Activated CD4-positive, CD25-positive, alpha-beta regulatory T cell treated with anti-CD3 and anti-CD28 coated beads, Interleukin-2, amount 50 U/mL, for 16 hours (primary cell): ENCODE results near the gene MAP3K12.
"Not testable (repeated sequence)": the region's sequence is repeated elsewhere in the genome, so short reads cannot be mapped to it uniquely, and the experiment has no call there.

Source experiments
- DNase-seq: peaks from one replicate; pipeline ENCODE4 v3.0.0-alpha.2; 2020; ENCODE audit warnings: low read depth, low spot score

The MAP3K12 gene

GRCh38 chr12:53467082-53467481 is 32.2 kb downstream of the MAP3K12 start:
- DNase-seq = no peak

GRCh38 chr12:53466640-53467039 is 32.6 kb downstream of the MAP3K12 start:
- no peak for DNase-seq

GRCh38 chr12:53465679-53466078 is 33.6 kb downstream of the MAP3K12 start:
- no peak for DNase-seq

DNA sequence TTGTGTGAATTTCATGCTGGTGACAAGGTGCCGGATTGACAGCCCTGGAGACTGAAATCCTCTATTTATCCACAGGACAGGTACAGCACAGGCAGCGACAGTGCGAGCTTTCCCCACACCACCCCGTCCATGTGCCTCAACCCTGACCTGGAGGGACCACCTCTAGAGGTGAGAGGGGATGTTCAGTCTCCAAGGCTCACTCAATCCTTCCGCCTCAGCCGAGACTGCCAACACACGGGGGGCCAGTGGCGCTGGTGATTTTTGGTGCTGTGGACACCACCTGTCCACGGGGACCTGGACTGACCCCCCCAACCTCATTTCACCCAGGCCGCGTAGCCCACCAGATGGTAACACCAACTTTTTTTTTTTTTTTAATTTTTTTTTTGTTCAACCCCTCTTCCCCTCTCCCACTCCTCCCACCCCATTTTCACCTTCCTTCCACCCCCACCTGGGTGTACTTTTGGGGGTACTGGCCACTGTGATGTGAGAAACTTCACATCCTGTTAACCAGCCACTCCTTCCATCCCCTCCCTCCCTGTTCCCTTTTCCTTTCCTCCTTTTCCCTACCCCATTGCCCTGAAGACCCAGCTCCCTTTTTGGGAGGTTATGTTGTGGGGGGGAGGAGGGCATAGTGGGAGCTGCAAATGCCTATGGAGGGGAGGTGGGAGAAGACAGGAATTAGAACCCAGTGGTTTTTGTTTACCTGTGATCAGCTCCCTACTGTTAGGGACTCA is 34.4 kb downstream of the MAP3K12 start:
- no peak for DNase-seq

- no peak for DNase-seq
Observed at GRCh38 chr12:53463802-53464560, 35.3 kb downstream of the MAP3K12 start.

DNA sequence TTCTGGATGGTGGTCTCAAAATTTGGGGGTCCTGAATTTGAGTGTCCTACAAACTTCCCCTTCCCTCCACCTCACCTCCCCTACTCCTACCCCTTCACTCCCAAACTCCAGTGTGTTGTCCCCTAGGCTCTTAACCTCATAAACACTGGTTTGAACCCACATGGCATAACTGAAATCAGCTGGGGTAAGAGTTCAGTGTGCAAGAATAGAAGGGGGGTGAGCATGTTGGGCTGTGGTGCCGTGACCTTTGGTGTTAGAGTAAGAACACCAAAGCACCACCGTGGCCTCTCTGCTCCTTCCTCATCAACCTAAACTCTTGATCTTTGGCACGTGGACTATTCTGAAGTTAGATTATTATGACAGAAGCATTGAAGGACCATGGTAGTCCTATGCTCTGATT is 36.3 kb downstream of the MAP3K12 start:
- DNase-seq = no peak

- DNase-seq = no peak
Observed at GRCh38 chr12:53461591-53461990, 37.7 kb downstream of the MAP3K12 start.

DNA sequence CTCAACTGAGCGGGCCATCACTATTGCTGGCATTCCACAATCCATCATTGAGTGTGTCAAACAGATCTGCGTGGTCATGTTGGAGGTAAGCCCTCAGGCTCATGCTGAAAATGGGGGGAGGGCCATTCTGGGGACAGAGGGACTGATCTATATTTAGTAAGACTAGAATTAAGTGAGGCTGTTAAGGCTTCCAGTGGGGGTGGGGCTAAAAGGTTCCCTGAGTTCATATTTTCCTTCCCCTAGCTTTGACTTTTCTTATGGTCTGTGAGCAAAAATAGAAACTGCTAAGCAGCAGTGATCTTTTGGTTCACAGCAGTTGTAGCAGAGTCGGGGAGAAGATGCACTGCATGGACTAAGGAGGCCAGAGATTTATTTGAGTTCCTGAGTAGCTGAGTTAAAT is 38.2 kb downstream of the MAP3K12 start:
- no peak for DNase-seq

- DNase-seq = no peak
Observed at GRCh38 chr12:53459097-53459496, 40.2 kb downstream of the MAP3K12 start.

DNA sequence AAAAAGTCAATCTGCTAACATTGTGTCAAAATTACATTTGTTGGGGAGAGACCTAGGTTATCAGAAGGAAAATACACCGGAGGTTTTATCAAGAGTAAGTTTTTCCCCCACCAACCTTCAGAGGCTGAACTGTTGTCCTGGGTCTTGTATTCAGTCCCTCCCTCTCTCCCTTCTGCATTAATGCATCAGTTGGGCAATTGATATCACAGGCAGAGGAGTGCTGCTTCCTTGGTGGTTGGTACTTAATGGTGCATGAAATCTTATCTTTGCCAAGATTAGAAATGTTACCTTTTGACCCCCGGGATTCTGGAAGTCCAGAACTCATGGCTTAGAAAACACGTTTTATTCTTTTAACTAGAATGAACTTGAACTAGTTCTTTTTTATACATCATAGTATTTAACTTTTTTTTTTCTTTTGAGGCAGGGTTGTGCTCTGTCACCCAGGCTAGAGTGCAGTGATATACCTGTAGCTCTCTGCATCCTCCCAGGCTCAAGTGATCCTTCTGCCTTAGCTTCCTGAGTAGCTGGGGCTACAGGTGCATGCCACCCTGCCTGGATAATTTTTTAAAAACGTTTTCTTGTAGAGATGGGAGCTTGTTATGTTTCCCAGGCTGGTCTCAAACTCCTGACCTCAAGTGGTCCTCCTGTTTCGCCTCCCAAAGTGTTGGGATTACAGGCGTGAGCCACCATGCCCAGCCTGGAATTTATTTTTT is 42.4 kb downstream of the MAP3K12 start:
- DNase-seq = no peak

GRCh38 chr12:53454707-53455106 is 44.6 kb downstream of the MAP3K12 start:
- no peak for DNase-seq

DNA sequence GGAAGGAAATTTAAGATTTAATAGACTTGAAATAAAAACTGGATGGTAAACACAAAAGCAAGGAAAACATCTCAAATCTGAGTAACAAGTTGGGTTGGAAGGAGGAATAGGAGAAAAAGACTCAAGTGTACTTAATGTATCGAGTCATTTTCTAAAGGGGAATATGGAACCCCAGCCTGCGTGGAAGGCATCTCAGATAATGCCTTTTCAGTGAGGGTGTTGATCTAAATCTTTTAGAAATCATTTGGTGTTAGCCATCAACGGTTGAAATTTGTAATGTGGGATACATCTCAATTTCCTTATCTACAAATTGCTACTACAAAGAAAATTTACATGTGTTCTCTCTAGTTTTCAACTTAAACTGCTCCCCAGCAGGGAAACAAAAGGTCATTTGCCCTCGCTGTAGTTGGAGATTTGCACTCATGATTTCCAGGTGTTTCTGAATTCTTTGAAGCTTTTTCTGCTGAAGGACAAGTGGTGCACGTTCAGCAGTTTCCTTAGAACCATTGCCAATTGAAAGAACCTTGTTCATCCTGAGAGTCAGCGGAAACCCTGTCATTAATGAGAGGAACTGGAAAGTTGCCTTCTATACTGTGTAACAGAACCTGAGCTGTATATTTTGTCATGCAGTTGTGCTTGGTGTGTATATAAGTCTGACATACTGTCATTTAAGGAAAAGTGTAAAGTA is 45.2 kb downstream of the MAP3K12 start:
- DNase-seq = no peak

DNA sequence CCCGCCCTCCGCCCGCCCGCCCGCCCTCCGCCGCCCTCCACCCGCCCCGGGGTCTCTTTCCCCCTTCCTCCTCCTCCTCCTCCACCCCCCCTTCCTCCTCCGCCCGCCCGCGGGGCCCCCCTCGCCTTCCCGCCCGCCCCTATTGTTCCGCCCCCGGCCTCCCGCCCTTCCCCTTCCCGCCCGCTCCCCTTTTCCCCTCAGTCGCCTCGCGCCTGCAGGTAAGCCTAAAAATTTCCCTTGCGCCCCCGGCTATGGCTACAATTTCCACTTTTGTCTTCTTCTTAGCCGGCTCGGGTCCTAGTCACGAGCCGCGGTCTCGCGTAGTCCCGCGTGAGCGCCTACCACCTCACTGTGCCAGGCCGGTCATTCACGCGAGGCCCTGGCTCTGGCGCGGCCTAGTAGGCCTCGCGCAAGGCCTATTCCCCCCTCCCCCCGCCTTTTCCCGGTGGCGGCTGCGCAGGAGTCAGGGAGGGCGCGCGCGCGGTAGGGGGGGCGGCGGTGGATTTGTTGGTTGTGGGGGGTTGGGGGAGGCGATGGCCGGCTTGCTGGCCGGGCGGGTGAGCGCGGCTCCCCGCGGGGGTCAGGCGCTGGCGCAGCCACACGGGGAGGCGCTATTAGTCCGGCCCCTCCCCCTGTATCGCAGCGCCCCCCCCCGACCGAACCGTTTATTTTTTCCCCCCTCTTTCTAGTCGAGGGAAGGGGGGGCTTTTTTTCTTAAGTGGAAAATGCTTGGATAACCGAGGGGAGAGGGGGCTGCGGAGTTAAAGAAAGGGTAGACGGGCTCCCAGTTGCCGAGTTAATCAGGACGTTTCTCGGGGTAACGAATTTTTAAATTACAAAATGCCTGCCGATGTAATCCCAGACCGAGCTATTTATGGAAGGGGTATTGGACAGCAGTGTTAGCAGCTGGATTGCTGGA is 46.8 kb downstream of the MAP3K12 start:
- DNase-seq = peak; percentile 58

DNA sequence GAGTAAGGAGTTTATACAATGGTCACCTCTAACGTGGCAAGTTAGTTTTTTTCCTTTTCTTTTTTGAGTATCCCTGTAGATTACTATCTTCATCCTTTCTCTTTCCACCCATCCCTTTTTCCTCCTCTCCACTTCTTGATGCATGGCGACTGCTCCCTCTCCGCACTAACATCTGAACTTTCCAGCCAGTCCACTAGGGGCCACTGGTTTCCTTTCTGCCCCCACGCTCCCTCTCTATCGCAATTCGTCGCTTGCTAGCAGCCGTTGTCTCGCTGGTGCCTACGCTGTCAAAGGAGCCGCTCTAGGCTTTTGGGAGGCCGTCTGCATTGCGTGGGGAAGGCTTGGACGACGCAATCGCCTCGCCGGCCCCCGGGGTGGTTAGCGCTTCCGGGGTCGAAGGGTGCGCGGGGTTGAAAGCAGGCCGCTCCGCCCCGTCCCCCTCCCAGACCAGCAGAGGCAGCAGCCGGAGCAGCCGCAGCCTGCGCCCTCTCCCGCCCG is 47.5 kb downstream of the MAP3K12 start, which contains the start of gene PCBP2:
Gene PCBP2 (plus strand): TSS at position 442 of the 498 bp plus-strand sequence. CDS start 2,699 bp downstream, outside the sequence.
- DNase-seq = peak; percentile 97

DNA sequence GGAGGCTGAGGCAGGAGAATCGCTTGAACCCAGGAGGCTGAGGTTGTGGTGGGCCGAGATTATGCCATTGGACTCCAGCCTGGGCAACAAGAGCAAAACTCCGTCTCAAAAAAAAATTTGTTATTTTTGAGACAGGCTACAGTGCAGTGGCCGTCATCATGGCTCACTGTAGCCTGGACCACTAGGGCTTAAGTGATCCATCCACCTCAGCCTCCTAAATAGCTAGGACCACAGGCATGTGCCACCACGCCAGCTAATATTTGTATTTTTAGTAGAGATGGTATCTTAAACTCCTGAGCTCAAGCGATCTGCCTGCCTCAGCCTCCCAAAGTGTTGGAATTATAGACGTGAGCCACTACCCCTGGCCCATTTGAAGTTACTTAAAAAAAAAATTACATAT is 48.3 kb downstream of the MAP3K12 start:
- DNase-seq = no peak

DNA sequence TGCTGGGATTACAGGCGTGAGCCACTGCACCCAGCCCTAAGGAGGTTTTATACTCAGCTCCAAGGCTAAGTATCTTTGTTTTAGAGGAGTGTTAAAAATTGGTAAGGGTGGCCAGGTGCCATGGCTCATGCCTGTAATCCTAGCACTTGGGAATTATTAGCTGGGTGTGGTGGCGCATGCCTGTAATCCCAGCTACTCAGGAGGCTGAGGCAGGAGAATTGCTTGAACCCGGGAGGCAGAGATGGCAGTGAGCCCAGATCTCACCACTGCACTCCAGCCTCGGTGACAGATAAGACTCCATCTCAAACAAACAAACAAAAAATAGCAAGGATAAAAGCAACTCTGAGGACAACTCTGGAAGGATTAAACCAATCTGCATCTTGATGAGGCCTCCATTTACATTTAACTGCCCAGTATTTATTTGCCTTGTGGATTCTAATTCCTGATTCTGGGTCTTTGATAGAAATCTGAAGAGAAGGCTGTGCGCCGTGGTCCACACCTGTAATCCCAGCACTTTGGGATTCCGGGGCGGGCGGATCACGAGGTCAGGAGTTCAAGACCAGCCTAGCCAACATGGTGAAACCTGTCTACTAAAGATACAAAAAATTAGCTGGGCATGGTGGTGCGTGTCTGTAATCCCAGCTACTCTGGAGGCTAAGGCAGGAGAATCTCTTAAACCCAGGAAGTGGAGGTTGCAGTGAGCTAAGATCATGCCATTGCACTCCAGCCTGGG is 54.5 kb downstream of the MAP3K12 start:
- DNase-seq = not testable (repeated sequence)

DNA sequence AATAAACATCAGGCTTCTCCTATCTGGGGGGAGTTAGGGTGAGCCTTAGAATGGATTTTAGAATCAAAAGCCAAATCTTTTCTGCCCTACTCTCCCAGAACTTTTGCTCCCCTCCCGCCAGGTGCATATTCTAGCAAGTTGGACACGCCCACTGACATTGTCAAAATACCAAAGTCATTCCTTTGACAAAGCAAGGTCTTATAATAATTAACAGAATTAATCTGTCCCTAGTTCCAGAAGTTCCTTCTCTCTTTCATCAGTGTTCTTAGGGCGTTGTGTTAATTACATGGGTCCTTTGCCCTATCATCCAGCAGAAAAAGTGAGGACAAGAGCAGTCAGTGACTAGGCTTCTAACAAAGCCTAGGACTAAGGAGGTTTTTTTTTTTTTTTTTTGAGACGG is 55.3 kb downstream of the MAP3K12 start:
- no peak for DNase-seq

DNA sequence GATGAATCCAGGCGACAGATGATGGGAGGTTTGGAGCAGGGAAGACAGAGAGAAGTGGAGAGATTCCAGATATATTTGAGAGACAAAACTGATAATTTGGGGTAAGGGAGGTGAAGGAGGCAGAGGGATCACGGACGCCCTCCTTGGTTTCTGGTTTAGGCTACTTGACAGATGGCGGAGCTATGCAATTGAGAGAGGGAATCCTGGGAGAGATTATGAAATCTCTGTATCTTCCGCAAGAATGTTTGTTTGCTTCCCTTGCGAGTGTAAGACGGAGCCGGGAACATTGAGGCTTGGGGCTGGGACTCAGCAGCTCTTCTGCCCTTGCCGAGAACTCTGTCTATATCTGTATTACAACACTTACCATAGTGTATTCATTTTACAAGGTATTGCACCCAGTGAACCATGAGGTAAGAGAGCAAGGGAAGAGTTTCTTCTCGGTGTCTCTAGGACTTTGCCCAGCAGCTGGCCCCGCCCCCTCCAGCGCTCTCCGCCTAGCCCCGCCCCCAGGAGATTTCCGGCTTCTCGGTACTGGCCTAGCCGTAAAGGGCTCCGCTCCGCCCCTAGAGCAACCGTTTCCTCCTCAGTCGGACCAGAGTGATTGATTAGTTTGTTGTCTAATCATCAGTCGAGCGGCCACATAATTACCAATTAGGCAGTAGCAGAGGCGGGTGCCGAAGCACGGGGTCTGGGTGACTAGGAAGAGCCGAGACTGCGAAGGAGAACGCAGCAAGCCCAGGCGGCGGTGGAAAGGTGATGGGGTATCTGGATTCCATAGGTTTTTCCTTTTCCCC is 58.0 kb downstream of the MAP3K12 start, which contains the start of gene PRR13:
Gene PRR13 (plus strand): TSS at position 695 of the 794 bp plus-strand sequence. CDS start 981 bp downstream, outside the sequence.
- peak; percentile 94 for DNase-seq

- not testable (repeated sequence) for DNase-seq
Observed at GRCh38 chr12:53439582-53439981, 59.7 kb downstream of the MAP3K12 start.
